TTC549 (cell line): Measurements from ENCODE around the gene NEURL1B.
"Not testable (repeated sequence)": the region's sequence is repeated elsewhere in the genome, so short reads cannot be mapped to it uniquely, and the experiment has no call there.

ENCODE experiments used
- FAIRE-seq: peaks from 2 replicates; lab custom pipeline; 2012; peaks lifted over from hg19 to GRCh38; lab: Jason Lieb, UNC

NEURL1B gene

DNA sequence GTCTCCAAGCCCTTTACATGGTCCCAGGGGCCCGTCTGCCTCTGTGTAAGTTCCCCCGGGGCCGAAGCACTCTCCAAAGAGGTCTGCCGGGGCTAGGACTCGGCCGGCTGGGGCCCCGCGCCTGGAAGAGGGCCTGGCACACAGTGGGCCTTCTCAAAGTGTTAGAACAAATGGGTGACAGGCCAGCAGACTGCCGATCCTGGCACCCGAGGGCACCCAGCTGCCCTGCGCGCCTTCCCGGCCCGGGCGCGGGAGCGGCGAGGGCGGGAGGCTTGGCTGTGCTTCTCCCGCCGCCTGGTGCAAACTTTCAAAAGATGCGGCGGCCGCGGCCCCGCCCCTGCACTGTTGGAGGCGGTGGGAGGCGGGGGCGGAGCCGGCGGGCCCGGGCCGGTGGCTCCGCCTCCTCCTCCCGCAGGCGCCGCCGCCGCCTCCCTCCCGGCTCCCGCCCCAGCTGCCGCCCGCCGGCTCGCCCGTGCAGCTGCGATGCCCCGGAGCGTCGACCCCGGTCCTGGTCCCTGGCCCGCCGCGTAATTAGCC lies at the start of gene NEURL1B:
TSS of gene NEURL1B (plus strand) at position 442 of the 537 bp plus-strand sequence. CDS start 144 bp downstream, outside the sequence.
- no peak for FAIRE-seq

DNA sequence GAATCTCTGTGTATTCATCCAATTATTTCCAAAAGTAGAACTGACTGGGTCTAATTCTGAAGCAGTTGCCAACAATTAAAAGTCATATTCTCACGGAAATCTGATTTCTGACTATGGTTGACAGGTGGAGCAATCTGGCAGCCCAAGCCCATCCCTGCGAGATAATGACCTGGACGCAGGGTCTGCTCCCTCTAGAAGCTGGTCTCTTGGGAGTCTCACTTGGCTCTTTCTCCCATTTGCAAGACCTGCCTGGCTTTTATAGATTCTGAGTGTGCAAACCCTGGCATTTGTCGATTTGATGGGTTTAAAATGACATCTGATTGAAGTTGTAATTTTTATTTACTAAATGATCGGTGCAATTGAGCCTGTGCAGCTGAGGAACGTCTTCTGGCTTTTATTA lies 49.4 kb upstream of the NEURL1B start:
- FAIRE-seq, result no peak

DNA sequence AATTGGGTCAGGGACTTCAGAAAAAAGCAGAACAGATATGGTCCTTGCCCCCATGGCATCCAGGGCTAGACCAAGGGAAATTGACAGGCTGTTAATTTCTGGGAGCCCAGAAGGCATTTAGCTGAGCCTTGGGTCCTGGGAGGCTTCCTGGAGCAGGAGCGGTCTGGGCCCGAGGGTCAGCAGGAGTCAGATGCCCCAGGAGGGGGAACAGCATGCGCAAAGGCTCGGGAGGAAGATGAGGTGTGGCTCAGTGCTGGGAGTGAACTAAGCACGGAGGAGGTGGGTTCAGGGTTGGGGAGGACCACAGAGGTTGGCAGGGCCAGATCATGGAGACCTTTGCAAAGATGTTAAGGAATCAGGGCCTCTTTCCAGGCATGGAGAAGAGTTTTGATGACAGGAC lies 48.2 kb upstream of the NEURL1B start:
- FAIRE-seq, result no peak

GRCh38 chr5:172593306-172593705 lies 47.8 kb upstream of the NEURL1B start:
- FAIRE-seq, result no peak

DNA sequence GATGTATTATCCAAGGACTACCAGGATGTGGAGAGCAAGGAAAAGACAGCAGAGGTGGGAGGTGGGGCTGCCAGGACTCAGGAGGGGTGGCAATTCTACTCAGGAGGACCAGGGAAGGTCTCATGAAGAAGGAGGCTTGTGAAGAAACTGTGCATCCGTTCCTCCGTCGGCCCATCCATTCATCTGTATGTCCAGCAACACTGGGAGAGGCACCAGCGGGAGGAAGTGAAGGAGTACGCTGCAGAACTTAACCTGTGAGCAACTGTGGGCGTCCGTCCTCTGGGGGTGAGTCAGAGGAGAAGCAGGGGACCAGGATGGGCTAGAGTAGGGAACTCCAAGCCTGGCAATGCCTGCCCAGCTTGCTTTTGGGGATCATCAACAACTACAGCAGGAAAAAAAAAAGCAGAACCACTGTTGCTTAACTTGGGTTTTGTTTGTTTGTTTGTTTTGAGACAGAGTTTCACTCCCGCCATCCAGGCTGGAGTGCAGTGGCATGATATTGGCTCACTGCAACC lies 47.3 kb upstream of the NEURL1B start:
- no peak for FAIRE-seq

GRCh38 chr5:172594431-172594830 lies 46.6 kb upstream of the NEURL1B start:
- no peak for FAIRE-seq

DNA sequence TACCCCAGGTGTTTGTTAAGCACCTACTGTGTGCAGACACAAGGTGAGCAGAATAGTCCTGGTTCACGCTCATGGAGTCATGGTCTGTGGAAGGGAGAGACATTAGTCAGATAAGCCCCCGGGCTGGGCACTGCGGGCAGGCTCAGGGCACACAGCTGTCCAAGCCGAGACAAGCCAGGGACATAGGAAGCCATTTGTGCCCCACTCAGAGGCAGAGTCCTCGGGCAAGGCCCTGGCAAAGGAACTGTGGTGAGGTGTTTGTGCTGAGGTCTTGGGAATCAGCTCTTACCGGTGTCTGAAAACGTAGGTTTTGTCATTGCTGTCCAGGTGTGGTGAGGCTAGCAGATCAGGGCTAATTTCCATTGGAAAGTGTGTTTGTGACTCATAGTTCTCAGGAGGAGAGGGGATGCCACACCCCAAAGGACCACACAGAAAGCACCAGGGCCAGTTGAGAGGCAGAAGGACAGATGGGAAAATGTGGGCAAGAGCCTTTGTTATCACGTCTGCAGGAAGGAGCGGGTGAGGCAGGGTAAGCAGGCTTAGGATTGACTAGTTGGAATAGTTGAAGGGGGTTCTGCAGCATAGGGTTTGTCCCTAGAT lies 46.1 kb upstream of the NEURL1B start:
- no peak for FAIRE-seq

DNA sequence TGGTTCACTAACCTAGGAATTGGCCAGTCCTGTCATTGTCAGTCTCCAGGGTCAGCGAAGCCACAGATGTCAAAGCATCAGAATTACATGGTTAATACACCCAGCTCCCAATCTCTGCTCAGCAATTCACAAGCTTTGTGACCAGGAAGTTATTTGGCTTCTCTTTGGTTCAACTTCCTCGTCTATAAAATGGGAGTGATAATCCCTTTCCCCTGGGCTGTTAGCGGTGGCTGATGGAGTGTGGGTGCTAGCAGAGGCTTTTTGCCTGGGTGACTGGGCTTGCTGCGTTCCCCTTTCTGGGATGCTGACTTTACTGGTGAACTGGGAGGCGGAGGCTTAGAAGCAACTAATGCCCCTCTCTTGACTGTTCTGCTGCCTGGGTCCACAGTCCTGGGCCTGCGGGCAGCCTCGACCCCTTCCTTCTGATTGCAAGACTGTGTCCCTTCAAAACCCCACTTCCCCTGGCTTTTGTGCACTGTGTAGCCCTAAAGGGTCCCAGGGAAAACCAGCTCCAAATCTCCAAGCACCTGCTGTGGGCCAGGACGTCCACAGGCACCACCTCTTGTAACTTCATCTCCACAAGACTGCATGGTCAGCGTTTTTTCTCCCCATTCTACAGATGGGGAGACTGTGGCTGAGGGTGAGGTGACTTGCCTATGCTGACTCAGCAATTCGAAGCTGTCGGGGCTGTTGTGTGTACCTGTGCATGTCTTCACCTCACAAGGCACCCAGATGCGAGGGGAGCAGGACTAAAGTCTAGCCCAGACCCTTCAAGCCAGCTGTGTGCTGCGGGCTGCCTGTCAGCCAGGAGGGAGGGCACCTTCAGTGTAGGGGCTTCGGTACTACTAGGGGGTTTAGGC lies 45.2 kb upstream of the NEURL1B start:
- no peak for FAIRE-seq

- no peak for FAIRE-seq
Observed at GRCh38 chr5:172596638-172597231, 44.3 kb upstream of the NEURL1B start.

GRCh38 chr5:172597755-172598155 lies 43.3 kb upstream of the NEURL1B start:
- FAIRE-seq, result no peak

GRCh38 chr5:172598251-172599203 lies 42.5 kb upstream of the NEURL1B start:
- no peak for FAIRE-seq

DNA sequence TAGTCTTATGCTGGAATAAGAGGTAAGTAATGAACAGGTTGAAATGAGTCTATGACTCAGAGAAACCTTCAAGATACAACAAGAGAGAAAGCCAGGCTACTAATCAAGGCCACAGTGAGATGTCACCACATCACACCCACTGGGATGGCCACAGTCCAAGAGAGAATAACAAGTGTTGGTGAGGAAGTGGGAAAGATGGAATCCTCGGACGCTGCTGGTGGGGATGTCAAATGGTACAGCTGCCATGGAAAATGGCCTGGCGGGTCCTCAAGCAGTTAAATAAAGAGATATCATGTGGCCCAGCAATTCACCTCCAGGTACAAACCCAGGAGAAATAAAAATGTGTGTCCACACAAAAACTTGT lies 41.9 kb upstream of the NEURL1B start:
- no peak for FAIRE-seq

- FAIRE-seq, result no peak
Observed at GRCh38 chr5:172600571-172600970, 40.5 kb upstream of the NEURL1B start.

GRCh38 chr5:172601576-172601975 lies 39.5 kb upstream of the NEURL1B start:
- not testable (repeated sequence) for FAIRE-seq

GRCh38 chr5:172602783-172603231 lies 38.3 kb upstream of the NEURL1B start:
- FAIRE-seq, result no peak

DNA sequence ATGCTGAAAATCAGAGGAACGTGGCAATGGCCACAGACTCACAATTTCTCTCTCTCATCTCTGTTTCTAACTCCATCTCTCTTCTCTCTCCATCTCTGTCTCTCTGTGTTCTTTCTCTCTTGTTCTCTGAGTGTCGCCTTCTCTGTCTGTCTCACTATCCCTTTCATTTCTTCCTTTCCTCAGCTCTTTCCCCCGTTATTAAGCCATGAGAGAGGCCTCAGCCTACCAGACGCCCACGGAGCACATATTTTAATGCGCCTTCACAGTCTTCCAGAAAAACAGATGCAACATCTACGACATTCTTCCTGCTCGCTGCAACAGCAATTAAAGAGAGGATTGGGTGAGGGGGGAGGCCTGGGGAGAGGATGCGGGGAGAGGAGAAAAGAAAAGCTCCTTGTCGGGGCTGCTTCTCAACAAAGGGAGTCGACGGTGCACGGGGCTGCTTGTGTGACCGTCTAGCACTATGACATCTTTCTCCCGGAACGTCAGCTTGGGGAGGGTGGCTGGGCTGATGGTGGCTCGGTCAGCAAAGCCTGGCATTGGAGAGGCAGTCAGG lies 37.7 kb upstream of the NEURL1B start:
- FAIRE-seq, result no peak

DNA sequence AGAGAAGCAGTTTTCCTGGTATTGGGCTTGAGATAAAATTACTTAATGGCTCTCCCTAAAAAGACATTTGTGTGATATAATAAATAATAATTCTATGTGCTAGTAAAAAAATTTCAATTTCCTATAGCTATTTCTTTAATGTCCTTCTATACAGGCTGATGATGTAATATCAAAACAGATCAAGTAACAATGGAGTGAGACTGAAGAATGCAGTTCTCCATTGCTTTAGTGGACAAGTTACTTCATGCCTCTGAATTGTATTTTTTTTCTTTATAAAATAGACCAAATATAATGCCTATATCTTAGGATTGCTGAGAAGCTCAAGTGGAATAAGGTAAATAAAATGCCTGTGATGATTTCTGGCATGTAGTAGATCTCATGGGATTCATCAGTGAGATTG lies 35.6 kb upstream of the NEURL1B start:
- FAIRE-seq, result no peak

DNA sequence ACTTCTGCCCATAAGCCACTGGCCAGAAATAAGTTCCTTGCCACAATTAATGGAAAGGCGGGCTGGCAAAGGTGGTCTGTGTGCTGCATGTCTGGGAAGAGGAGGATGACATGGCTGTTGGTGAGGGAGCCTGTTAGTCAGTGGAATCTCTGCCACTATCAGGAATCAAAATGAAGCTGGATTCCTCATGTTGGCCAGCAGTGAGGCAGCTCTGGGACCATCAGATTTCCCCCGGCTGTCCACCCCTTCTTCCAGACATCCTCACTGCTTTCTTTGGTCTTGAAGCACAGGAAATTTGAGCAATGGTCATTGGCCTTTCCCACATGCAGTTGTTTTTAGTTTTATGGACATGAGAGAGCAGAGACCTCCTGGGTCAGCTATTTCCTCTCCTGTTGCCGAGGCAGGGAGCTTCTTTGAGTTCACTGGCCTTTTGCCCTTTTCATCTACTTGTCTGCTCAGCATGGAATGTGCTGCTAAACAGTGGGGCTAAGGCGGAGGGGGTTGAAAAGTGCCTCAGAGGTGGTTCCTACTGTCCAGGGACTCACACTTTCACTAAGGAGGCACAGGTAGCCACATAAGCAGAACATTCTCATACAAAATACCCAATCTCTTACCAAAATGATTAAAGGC lies 34.8 kb upstream of the NEURL1B start:
- no peak for FAIRE-seq

DNA sequence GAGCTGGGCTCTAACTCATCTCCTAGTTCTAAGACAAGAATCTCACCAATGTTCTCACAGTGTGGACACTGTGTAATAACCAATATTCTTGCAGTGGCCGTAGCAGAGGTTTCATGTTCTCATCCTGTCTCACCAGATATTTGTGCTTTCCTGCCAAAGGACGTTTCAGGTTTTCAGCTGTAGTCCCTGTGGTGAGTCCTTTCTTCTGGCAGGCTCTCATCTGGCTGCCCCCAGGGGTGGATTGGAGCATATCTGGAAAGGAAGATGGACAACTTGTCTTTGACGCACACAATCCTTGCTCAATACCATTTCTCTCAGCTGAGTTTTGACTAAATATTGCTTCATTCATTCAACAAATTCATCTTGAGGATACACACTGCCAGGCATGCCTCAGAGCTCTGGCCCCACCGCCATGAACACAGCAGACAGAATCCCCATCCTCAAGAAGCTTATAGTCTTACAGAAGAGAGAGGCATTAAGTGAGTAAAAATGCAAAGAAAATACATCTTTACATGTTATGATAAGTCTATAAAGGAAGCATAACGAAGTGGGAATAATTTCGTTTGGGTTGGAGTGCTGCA lies 33.8 kb upstream of the NEURL1B start:
- FAIRE-seq, result no peak

- no peak for FAIRE-seq
Observed at GRCh38 chr5:172608773-172609172, 32.3 kb upstream of the NEURL1B start.

DNA sequence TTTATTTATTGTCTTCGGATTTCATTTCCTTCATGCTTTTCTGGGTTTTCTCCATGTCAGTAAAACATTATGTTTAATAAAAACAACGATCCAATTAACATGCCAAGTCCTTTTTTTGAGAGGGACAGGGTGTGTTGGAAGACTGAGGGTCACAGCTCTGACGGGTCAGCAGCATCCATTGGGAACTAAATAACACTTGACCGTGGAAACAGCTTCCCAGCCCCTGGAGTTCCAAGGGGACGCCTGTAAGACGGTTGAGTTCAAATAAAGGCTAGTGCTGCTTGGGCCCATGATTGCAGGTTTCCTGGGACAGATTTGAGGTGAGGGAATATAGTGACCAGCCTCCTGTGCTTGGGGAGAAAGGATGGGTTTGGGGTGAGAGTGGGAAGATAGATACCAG lies 30.4 kb upstream of the NEURL1B start:
- FAIRE-seq, result no peak
